Left ventricle myocardium superior (tissue), 1 donor: Measurements from ENCODE around the gene OR10G7. TPM values are rescaled to one million over a fixed set of nuclear protein-coding genes. Genes with fewer than 3 reads are reported as not detected.

Experiments used
- ATAC-seq: fragments of 200-7000 bp; cut with Tn5 transposase; one replicate; pipeline ENCODE4 v1.9.1; 2020; ENCODE audit warnings: mild to moderate bottlenecking, moderate library complexity
- DNase-seq: peaks from one replicate; pipeline ENCODE4 v3.0.0-alpha.2; 2020
- intact Hi-C: fragments of 100-400 bp; cut with micrococcal nuclease; formaldehyde crosslinking; loops from one replicate; pipeline ENCODE4 v1.11.0; 2022
- long read RNA-seq: library from polyadenylated mRNA; unstranded; transcript quantifications from one replicate; pipeline ENCODE4 v2.0.0, GENCODE V29; 2021
- total RNA-seq: library from RNA; stranded (reverse); fragmentation: NEBNext Ultra II Directional; extraction: Animal tissue kit (Norgen Biotek cat#: 25700); gene quantifications from one replicate; pipeline ENCODE4 v1.2.1, GENCODE V29; 2021
- donor health status: DM: no; HTN: yes; CAD: no; lungs with severe emphysema.

Gene OR10G7, protein sequence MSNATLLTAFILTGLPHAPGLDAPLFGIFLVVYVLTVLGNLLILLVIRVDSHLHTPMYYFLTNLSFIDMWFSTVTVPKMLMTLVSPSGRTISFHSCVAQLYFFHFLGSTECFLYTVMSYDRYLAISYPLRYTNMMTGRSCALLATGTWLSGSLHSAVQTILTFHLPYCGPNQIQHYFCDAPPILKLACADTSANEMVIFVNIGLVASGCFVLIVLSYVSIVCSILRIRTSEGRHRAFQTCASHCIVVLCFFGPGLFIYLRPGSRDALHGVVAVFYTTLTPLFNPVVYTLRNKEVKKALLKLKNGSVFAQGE
- total RNA-seq, result not detected
- long read RNA-seq, result 0 reads

DNA sequence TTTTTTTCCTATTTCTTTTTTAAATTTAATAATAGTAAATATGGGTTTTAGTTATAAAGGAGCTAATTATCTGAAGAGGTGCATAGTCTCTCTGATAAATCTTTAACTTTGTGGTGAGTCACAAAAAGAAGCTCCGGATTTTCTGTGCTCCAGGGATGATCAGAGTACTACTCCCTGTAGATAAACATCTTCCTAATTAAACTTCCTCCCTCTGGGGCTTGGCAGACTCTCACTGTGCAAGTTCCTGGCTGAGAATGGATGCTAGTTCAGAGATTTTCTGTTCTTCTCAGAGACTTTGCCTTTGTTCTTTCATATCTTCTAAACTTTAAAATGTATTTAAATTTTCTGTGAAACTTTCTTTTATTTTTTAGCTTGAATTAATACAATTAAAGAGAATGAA lies at the start of gene OR10G7:
TSS of gene OR10G7 (minus strand) at position 72 of the 400 bp plus-strand sequence. CDS start 2,324 bp downstream, outside the sequence.
- no peak for DNase-seq
- ATAC-seq, result no peak
- intact Hi-C loops, result no loop called here

DNA sequence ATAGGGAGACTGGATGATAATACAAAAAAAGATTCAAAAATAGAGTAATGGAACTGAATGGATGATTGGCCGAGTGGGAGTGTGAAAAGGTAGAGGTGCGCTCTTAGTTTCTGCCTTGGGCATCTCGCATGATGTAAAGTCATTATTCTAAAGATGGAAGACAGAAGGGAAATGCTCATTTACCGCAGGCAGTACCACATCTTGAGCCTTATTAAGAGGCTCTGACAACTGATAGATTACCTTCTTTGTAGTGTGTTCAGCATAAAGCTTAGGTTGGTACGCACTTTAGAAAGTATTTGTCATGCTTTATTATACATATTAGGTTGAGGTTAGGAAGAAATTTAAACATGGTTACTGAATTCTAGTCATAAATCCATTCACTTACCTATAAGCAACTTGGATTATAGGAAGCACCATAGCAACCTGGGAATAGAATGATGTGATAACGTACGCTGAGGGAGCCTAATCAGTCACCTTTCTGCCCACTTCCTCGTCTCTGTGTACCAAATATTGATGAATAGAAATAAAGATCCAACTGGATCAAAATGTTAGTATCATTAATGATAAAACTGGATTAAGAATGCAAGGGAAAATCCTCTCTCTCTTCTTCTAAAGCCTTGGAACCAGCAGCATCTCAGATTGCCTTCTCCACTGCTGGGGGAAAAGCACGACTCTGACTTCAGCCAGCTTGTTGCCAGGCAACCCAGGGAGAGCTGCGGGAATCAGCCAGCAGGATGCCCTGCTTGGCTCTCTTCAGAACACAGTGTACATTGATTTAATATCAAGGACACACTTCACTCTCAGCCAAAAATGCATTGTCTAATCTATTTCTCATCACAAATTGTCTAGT lies 45.1 kb upstream of the OR10G7 start:
- ATAC-seq (no peak), DNase-seq (no peak)

DNA sequence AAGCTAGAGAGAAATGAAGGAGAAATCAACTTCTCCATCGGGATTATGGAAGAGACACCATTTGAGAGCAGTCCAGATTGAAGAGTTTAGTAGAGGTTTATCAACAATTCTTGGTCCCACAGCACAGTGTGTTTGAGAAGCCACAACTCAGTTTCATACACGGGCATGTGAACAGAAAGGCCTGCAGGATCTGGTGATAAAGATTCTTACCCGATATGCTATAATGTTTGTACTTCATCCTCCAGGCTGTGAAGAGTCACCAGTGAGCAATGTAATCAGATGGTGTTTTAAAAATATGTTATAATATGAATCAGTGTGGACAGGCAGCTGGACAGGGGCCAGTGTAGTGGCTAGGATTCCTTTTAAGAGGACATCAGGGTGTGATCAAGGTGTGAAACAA lies 44.5 kb upstream of the OR10G7 start:
- DNase-seq (no peak), ATAC-seq (no peak)
- intact Hi-C loops, result no loop called here

More for the DNA sequence above, 45.1 kb upstream of the OR10G7 start:
- intact Hi-C loops, result no loop called here

DNA sequence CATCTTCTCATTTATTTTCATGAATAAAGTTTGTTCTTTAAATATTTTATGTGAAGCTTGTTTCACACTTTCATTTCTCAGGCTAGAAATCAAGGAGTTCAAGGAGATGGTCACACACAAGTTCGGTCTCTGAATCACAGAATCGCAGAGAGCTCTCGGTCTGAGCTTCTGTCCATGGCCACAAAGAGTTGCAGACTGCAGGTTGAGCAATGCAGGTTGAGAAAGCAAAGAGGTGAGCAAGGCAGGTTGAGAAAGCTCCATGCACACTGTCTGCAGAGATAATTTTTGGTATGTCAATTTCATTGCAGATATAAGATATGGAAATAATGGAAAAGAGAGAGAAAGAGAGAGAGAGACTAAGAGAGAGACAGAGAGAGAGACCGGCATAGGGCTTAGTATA lies 41.2 kb upstream of the OR10G7 start:
- DNase-seq, result no peak
- no peak for ATAC-seq
- intact Hi-C loops, result no loop called here

DNA sequence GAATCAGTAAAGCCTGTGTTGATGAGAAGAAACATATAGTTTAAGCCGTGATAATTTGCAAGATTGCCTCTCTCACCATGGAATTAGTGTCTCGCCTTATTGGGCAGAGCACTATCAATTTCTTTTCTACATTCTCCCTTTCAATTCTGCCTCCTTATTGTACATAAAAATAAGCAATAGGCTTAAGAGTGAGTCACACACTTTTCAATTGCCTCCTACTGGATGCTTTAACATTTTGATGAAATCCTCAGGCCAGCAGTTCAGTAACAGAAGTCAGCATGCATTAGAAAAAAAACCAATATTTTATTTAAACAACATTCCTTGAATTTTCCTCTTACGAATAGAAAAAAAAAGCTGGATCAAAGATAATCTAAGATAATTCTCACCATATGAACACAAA lies 40.4 kb upstream of the OR10G7 start:
- ATAC-seq (no peak), DNase-seq (no peak)
- intact Hi-C loops, result no loop called here

DNA sequence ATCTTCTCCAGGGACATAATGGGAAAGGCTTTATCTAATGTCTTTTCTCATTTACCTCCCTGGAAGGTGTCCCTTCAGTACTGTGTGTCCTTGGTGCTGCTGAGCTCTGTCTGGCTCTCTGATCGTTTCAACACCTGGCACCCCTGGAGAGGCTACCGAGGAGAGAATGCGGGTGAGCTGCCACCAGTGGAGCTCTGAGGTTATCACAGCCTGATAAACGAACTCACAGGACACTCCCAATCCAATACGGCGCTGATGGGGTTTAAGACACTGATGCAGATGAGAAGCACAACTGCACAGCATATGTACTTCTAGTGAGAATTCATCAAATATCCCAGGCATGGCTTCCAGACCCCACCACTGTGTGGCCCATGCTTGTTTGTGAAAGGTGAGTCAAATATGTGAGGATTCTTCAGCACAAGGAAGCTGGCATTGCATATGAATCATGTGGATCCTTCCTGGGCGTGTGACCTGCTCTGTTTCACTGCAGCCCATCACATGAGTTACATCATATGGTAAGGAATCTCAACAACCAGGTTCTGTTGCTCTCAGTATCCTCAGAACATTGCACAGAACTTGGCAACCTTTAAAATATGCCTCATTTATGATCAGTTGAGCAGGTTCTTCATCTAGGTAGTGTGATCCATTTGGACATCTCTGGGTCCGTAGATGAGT lies 39.3 kb upstream of the OR10G7 start:
- ATAC-seq (no peak), DNase-seq (no peak)
- intact Hi-C loops, result no loop called here

DNA sequence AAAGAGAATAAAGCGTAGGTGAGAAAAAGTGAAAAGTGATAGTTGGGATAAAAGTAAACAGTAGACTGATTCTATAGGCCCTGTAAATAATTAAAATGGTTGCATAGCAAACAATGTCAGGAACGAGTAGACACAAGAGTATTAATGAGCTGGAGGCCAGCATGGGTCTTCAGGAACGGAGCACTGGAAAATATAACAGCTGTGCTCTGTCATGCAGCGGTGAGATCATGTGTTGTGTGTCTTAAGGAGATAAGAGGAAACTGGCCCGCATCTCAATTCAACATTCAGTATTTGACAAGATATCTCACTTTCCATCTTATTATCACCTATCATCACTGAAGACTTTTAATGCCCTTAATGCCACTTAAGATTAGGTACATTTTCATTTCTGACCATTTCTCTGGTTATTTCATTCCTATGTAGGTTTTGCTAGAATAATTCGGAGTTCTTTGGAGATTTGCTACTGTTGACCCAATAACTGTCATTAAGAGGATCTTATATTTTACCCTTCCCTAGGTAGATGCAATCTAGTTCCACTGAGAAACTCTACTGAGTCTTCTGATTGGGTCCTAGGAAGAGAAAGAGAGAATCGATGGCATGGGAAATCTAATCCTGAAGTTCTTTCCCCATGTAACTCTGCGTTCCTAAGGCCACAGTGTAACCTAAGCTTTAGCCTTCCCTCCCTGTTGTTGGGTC lies 38.7 kb upstream of the OR10G7 start:
- DNase-seq (no peak), ATAC-seq (no peak)
- intact Hi-C loops, result loop anchor here (10.0 kb wide), 1 partner anchor 505 kb away; no protein-coding TSS in a partner anchor

DNA sequence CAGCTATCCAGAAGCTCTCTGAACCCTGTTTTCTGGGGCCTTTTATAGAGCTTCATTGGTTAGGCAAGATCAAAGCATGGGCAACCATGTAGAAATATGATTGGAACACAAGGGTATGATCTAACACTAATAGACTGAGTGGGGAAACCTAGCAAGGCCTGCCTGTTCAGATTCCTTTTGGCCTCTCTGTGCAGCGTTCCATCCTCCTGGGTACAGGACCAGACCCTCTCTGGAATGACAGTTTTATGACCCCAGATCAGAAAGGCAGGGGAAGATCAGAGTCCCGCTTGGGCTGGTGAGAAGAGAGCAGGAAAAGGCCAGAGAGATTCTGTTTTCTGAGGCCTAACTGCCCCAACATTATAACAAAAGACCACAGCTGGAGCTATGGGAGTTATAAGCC lies 37.5 kb upstream of the OR10G7 start:
- intact Hi-C loops, result loop anchor here (10.0 kb wide), 1 partner anchor 506 kb away; no protein-coding TSS in a partner anchor
- no peak for DNase-seq
- ATAC-seq, result no peak

DNA sequence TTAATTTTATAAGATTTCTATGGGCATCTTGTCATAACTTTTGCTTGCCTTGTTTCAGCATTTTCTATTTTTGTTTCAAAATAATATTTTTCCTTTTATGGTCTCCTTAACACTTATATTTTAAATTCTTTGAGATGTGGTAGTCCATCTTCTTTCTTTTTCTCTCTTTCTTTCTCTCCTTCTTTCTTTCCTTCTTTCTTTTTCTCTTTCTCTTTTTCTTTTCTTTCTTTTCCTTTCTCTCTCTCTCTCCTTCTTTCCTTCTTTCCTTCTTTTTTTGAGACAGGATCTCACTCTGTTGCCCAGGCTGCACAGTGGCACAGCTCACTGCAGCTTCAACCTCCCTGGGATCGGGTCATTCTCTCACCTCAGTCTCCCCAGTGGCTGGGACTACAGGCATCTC lies 36.1 kb upstream of the OR10G7 start:
- intact Hi-C loops, result loop anchor here (10.0 kb wide), 1 partner anchor 508 kb away; no protein-coding TSS in a partner anchor
- no peak for ATAC-seq
- DNase-seq, result no peak

DNA sequence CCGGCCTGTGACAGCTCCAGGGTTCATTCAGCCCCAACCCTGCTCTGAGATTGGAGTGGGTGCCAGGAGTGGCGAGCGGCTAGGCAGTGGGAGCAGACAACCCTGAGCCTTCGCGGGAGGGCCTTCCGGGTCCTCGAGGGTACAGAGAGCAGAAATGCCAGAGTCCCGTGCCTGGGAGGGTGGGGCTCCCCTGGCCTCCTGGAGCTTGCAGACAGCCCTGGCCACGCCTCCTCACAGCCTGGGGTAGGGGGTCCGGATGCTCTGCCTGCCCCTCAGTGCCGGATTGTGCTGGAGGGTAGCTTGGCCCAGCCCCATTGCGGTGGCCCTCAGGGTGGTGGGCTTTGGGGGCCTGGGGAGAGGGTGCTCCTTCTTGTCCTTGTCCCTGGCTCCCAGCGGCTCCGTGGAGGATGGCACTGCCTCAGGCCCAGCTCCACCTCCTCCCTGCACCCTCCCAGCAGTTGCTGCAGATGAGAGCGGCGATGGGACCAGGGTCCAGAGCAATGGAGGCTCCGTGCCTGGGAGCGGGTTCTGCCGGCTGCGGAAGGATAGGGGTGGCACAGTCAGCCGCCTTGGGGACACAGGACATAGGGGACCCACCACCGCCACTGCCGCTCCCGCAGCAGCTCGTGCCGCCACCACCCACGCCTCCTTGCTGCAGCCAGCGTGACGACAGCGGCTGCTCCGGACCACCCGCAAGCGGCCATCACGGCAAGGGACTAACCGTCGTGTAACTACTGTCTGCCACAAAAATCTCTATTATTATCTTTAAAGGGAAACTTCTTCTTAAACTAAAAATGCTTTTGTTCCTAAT lies 34.9 kb upstream of the OR10G7 start:
- ATAC-seq, result peak; percentile 38
- peak; percentile 37 for DNase-seq
- intact Hi-C loops, result loop anchor here (10.0 kb wide), 1 partner anchor 509 kb away; no protein-coding TSS in a partner anchor

DNA sequence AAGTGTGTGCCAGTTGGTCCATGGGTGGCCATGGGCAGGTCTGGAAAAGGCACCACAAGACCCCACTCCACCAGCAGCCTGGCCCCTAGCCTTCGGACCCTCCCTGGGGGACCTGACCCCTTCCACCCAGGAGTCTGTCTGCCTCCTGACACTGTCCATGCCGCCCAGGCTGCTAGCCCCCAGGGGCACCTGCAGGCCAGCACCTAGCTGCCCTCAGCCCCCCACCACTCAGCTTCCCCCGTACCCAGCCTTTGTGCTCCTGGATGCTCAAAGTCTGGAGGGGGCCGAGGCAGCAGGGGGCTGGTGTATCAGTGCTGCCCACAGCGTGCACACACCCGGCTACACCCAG lies 34.3 kb upstream of the OR10G7 start:
- DNase-seq, result no peak
- intact Hi-C loops, result loop anchor here (10.0 kb wide), 1 partner anchor 509 kb away; no protein-coding TSS in a partner anchor
- no peak for ATAC-seq

DNA sequence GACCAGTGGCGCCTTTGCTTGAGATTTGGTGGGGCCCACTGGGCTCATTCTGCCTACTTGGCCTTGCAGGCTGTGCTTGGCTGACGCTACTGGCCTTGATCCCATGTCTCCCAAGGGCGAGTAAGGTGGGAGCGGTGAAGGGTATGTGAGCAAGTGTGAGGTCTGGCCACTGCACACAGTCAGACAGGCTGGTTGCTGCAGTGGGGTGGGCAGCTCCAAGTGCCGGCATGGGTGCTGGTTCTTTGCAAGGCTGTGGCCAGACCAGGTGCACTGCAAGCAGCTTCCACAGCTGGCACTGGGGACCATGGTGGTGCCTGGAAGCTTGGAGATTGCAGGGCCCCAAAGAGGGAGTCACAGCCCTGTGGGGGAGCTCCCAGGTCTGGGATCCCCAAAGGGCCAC lies 33.4 kb upstream of the OR10G7 start:
- DNase-seq, result no peak
- intact Hi-C loops, result loop anchor here (10.0 kb wide), 1 partner anchor 510 kb away; no protein-coding TSS in a partner anchor
- no peak for ATAC-seq

DNA sequence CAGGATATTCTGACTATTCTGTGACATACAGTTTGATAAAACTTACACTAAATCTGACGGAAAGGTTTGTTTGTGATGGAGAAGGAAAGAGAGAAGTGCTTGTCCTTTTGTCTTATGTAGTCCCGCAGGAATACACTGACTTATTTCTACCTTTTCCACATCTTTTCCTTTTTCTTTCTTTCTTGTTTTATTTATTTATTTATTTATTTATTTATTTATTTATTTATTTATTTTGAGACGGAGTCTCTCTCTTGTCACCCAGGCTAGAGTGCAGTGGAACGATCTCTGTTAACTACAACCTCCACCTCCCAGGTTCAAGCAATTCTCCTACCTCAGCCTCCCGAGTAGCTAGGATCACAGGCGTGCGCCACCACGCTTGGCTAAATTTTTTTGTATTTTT lies 31.0 kb upstream of the OR10G7 start:
- intact Hi-C loops, result loop anchor here (10.0 kb wide), 1 partner anchor 513 kb away; no protein-coding TSS in a partner anchor
- ATAC-seq, result no peak
- DNase-seq, result no peak

DNA sequence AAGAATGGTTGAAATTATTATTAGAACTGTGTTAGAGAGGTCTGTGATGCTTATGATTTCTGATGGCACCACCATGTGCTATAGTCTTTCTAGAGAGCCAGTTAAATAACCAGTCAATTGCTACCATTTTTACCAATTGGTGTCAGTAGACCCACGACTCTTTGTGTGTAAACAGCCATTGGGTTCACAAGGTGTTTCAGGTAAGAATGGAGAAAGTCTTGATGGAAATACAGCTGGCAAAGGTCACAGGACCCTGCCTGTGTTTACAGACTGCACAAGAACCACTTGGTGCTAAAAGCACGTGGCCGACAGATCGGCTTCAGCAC lies 30.5 kb upstream of the OR10G7 start:
- DNase-seq, result no peak
- no peak for ATAC-seq
- intact Hi-C loops, result loop anchor here (10.0 kb wide), 1 partner anchor 513 kb away; no protein-coding TSS in a partner anchor

DNA sequence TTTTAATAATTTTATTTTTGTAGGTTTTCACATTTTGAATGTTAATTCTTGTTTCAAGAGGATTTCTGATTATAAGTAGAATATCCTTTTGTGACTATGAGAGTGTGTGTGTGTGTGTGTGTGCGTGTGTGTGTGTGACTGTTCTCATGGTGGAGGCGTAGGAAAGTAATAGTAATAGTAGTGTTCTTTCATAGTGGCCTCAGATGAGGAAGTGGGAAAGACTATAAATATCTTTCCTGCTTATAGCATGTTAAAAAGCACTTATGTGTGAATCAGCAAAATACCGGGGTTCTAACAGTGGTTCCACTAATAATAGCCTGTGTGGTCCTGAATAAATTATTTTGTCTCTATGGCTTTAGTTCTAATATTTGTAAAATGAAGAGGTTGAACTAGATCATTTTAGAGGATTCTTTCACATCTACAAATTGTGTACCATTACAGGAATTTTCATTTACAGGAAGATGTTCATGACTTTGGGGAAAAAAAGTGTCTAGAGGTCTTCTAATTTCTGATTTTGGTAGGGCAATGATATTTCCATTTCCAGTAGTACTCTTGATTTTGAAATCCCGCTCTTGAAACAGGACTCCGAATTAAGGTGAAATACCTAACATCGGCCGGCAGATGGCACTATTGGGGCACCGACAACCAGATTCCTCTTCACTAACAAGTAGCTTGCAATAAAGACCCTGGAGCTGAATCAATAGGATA lies 29.9 kb upstream of the OR10G7 start:
- DNase-seq (peak; percentile 44), ATAC-seq (peak; percentile 45)
- intact Hi-C loops, result loop anchor here (10.0 kb wide), 1 partner anchor 514 kb away; no protein-coding TSS in a partner anchor

DNA sequence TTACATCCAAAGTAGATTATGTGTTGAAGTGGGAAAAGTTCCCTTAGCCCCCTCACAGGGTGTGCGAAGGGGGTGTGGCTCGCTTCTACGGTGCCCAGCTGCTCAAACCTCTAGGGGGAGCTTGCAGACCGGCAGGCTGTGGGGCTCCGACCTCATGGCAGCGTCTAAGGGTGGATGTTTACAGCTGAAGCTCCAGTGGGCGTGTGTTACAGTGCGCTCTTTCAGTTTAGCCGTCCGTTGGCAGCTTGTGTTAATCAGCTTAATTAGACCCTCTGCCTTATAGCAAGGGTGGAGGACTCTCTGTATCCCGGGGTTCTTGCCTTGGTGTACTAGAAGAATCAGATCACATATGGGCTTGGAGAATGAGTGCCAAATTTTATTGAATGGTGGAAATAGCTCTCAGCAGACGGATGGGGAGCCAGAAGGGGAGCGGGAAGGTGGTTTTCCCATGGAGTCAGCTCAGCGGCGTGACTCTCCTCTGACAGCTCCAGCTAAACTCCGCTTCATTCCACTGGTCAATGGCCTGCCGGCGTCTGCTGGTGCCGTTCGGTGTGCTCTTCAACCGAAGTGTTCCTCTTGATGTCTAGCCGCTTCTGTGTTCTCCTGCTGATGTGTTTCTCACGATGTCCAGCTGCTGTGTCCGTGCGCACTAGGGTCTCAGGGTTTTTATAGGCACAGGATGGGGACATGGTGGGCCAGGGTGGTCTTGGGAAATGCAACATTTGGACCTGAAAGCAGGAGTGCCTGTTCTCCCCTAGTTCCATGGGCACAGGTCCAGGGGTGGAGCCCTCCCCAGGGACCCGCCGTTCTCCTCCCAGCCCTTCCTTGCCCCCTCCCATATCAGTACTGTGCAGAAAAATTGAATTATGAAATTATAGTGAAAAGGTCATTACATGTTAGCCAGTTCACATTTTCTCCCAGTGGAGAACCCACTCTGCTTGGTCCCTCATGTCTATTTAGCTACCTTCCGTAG lies 28.6 kb upstream of the OR10G7 start:
- DNase-seq, result peak; percentile 34

More for the DNA sequence above, 28.6 kb upstream of the OR10G7 start:
- intact Hi-C loops, result loop anchor here (10.0 kb wide), 1 partner anchor 515 kb away; no protein-coding TSS in a partner anchor
- peak; percentile 59 for ATAC-seq
